IMR-90 (cell line): ENCODE data around the gene IQGAP2. TPM values are rescaled to one million over a fixed set of nuclear protein-coding genes. Genes with fewer than 3 reads are reported as not detected.

ENCODE experiments used
- ATAC-seq: fragments of 200-7000 bp; cut with Tn5 transposase; 2 replicates; pipeline ENCODE4 v1.9.1; 2020; ENCODE audit warnings: low read depth, mild to moderate bottlenecking, moderate library complexity
- BruUV-seq: library from RNA; stranded (reverse); fragments of 400-500 nt; replicated peaks from 2 replicates; lab custom pipeline; 2021; lab: Mats Ljungman, UMichigan
- CTCF ChIA-PET: fragments of 300-600 bp; formaldehyde crosslinking; extraction: SDS; loops from one replicate; lab custom pipeline; 2021; ENCODE audit warnings: antibody characterized with exemption; lab: Yijun Ruan, JAX
- POLR2A ChIA-PET: fragments of 300-600 bp; sonication (Branson Sonifier 250); formaldehyde crosslinking; loops from one replicate; lab custom pipeline; 2022; ENCODE audit warnings: antibody characterized with exemption; ENCODE audit not compliant: unreplicated experiment; lab: Charles Lee
- DNase-seq: peaks from one replicate; pipeline ENCODE4 v3.0.0; 2013
- H2AFZ ChIP-seq: replicated peaks from 2 replicates; pipeline ENCODE3; 2013; ENCODE audit warnings: low read length, mild to moderate bottlenecking; ENCODE audit not compliant: poor library complexity
- H2AK5ac ChIP-seq: 2 replicates; pipeline ENCODE4 v1.6.1; 2013; ENCODE audit warnings: low read depth, low read length, inconsistent platforms
- H2AK9ac ChIP-seq: replicated peaks from 2 replicates; pipeline ENCODE3; 2013; ENCODE audit warnings: mild to moderate bottlenecking, low read depth, low read length, moderate library complexity; ENCODE audit not compliant: poor library complexity
- H2BK120ac ChIP-seq: 2 replicates; pipeline ENCODE4 v1.6.1; 2013; ENCODE audit warnings: low read depth, low read length, inconsistent platforms
- H2BK15ac ChIP-seq: 3 replicates; pipeline ENCODE4 v1.6.1; 2013; ENCODE audit warnings: low read depth, low read length, inconsistent platforms
- H2BK20ac ChIP-seq: 2 replicates; pipeline ENCODE4 v1.6.1; 2013; ENCODE audit warnings: low read depth, mild to moderate bottlenecking, inconsistent platforms, low read length, moderate library complexity
- H2BK5ac ChIP-seq: 2 replicates; pipeline ENCODE4 v1.6.1; 2013; ENCODE audit warnings: mild to moderate bottlenecking, low read depth, low read length, inconsistent platforms; ENCODE audit not compliant: poor library complexity, severe bottlenecking
- H3K14ac ChIP-seq: replicated peaks from 2 replicates; pipeline ENCODE4 v1.6.1; 2013; ENCODE audit warnings: low read depth, low read length, inconsistent platforms
- H3K18ac ChIP-seq: 2 replicates; pipeline ENCODE4 v1.6.1; 2013; ENCODE audit warnings: low read depth, low read length, control low read depth
- H3K23ac ChIP-seq: 2 replicates; pipeline ENCODE4 v1.6.1; 2013; ENCODE audit warnings: low read depth, low read length, inconsistent platforms
- H3K27ac ChIP-seq: 2 replicates; pipeline ENCODE4 v1.5.1; 2013; ENCODE audit warnings: mild to moderate bottlenecking, control low read depth, low read length; ENCODE audit not compliant: insufficient read depth
- H3K27me3 ChIP-seq: 2 replicates; pipeline ENCODE4 v1.6.1; 2013; ENCODE audit warnings: low read length; ENCODE audit not compliant: control insufficient read depth, insufficient read depth
- H3K36me3 ChIP-seq: 2 replicates; pipeline ENCODE4 v1.6.1; 2013; ENCODE audit warnings: low read length, mixed read lengths; ENCODE audit not compliant: control insufficient read depth, insufficient read depth
- H3K4ac ChIP-seq: 2 replicates; pipeline ENCODE4 v1.6.1; 2013; ENCODE audit warnings: low read depth, low read length, inconsistent platforms
- H3K4me1 ChIP-seq: 2 replicates; pipeline ENCODE4 v1.6.1; 2013; ENCODE audit warnings: low read length, mixed read lengths; ENCODE audit not compliant: control insufficient read depth, insufficient read depth
- H3K4me2 ChIP-seq: 2 replicates; pipeline ENCODE4 v1.6.1; 2013; ENCODE audit warnings: low read depth, mild to moderate bottlenecking, control low read depth, low read length, moderate library complexity
- H3K4me3 ChIP-seq: 2 replicates; pipeline ENCODE4 v1.5.1; 2013; ENCODE audit warnings: low read depth, mild to moderate bottlenecking, control low read depth, low read length, moderate library complexity; ENCODE audit not compliant: insufficient read depth
- H3K56ac ChIP-seq: 2 replicates; pipeline ENCODE4 v1.6.1; 2013; ENCODE audit warnings: low read length, inconsistent platforms; ENCODE audit not compliant: insufficient read depth; ENCODE audit errors: extremely low read depth
- H3K79me1 ChIP-seq, 2 experiments: 2 replicates each; pipeline ENCODE4 v1.6.1; 2013; ENCODE audit warnings: low read length in 2 of 2, inconsistent platforms in 1 of 2, low read depth in 1 of 2
- H3K9ac ChIP-seq: 2 replicates; pipeline ENCODE4 v1.6.1; 2013; ENCODE audit warnings: low read depth, low read length, control low read depth
- H3K9me1 ChIP-seq: 2 replicates; pipeline ENCODE4 v1.6.1; 2013; ENCODE audit warnings: low read length, inconsistent platforms; ENCODE audit not compliant: insufficient read depth
- H3K9me3 ChIP-seq: 2 replicates; pipeline ENCODE4 v1.6.1; 2013; ENCODE audit warnings: low read length; ENCODE audit not compliant: control insufficient read depth, insufficient read depth
- H4K20me1 ChIP-seq: 2 replicates; pipeline ENCODE4 v1.6.1; 2013; ENCODE audit warnings: low read length, inconsistent platforms; ENCODE audit not compliant: insufficient read depth
- H4K5ac ChIP-seq: 2 replicates; pipeline ENCODE4 v1.6.1; 2013; ENCODE audit warnings: mild to moderate bottlenecking, low read depth, low read length, control low read depth
- H4K8ac ChIP-seq, 2 experiments: 2 replicates each; pipeline ENCODE4 v1.6.1; 2013; ENCODE audit warnings: low read depth in 2 of 2, low read length in 2 of 2, control low read depth in 1 of 2, inconsistent platforms in 1 of 2
- H4K91ac ChIP-seq: 2 replicates; pipeline ENCODE4 v1.6.1; 2013; ENCODE audit warnings: low read depth, low read length, inconsistent platforms; ENCODE audit not compliant: insufficient read depth
- RFX5 ChIP-seq: IDR thresholded peaks from 2 replicates; pipeline ENCODE4 v1.8.0; 2012; ENCODE audit warnings: low read depth, mild to moderate bottlenecking, low read length, moderate library complexity
- WGBS, 2 experiments: methylation state at CpG; one replicate each; pipeline versions ENCODE4 v1.1.5 to v1.1.7; 2013; ENCODE audit warnings: missing lambda C conversion rate in 2 of 2; ENCODE audit not compliant: insufficient read length in 1 of 2; ENCODE audit errors: extremely low coverage in 2 of 2; 5-methylcytosine and 5-hydroxymethylcytosine counted together
- dilution Hi-C: fragments of 300-500 bp; cut with HindIII; formaldehyde crosslinking; loops from one replicate; pipeline ENCODE4 v1.14.3; 2018; ENCODE audit warnings: low sequenced_read_pairs; ENCODE audit not compliant: unreplicated experiment
- in situ Hi-C: fragments of 300-500 bp; cut with MboI; formaldehyde crosslinking; loops from 3 replicates; pipeline ENCODE4 v1.14.3; 2019; ENCODE audit warnings: low sequenced_read_pairs, inconsistent platforms, mixed read lengths
- intact Hi-C: fragments of 100-400 bp; cut with micrococcal nuclease; formaldehyde crosslinking; loops from 2 replicates; pipeline ENCODE4 v1.10.0; 2022
- polyA plus RNA-seq, 3 experiments: library from polyadenylated mRNA; depleted of rRNA; stranded (reverse); fragments of >200 nt; gene quantifications; 2 replicates each; pipeline ENCODE4 v1.2.3, GENCODE V29; 2012; ENCODE audit warnings: low replicate concordance in 1 of 3
- total RNA-seq: library from RNA; depleted of rRNA; stranded (reverse); fragments of >200 nt; gene quantifications from 2 replicates; pipeline ENCODE4 v1.2.3, GENCODE V29; 2012

Gene IQGAP2
- total and polyA plus RNA-seq, 2 of the 4 experiments (the other 2 are of a cell fraction) = 0.21 to 0.36 TPM

GRCh38 chr5:76638479-76638878 lies 235.4 kb downstream of the IQGAP2 start:
- CTCF ChIA-PET = interaction anchor here (1.2 kb wide), 1 partner anchor 16 kb away, joined by 3 read pairs; no protein-coding TSS in a partner anchor
- no peak overlapping the region for H2AFZ ChIP-seq
- BruUV-seq = no TSS peak

More at GRCh38 chr5:76638479-76638878, 235.4 kb downstream of the IQGAP2 start:
- no peak for TF ChIP-seq RFX5
- H3K4me2 ChIP-seq = no peak overlapping the region
- ATAC-seq (peak; percentile 36; the same call in 1 of the 2 replicates), DNase-seq (no peak)
- H4K91ac ChIP-seq = no peak overlapping the region; the same call in 1 of the 2 replicates
- no peak overlapping the region for H2BK15ac ChIP-seq
- H3K4ac ChIP-seq = peak overlapping the region; percentile 59; the same call in 1 of the 2 replicates
- H2BK20ac ChIP-seq = peak overlapping the region; percentile 34; the same call in 1 of the 2 replicates
- peaks cover 10% of the 10 kb centered on the region for H3K4me1 ChIP-seq
- 86% methylated on average over 1 of the region's 1 CpG; no CpG with 5 or more reads in 1 of the 2 experiments for WGBS, 2 experiments
- H3K79me1 ChIP-seq = no peaks in the 10 kb centered on the region
- no peaks in the 10 kb centered on the region for H4K20me1 ChIP-seq
- 0 out of 2 replicates have a peak overlapping the region, but pooled peaks have one; percentile 20 for H2AK5ac ChIP-seq
- peak overlapping the region in 1 of 2 experiments; percentile 58; a peak in 1 of 4 replicates for H4K8ac ChIP-seq
- no peak overlapping the region for H2BK5ac ChIP-seq
- H3K27ac ChIP-seq = no peak overlapping the region
- no peaks in the 10 kb centered on the region for H3K36me3 ChIP-seq
- H3K23ac ChIP-seq = no peak overlapping the region; the same call in 1 of the 2 replicates
- H2AK9ac ChIP-seq = no peak overlapping the region
- H3K9ac ChIP-seq = no peak overlapping the region
- H3K9me1 ChIP-seq = peaks cover 7% of the 10 kb centered on the region; the same call in 1 of the 2 replicates
- in situ Hi-C loops = no loop called here
- no peak overlapping the region for H3K56ac ChIP-seq
- H3K27me3 ChIP-seq = no peaks in the 10 kb centered on the region
- H3K14ac ChIP-seq = 0 out of 2 replicates have a peak overlapping the region, but pooled peaks have one; percentile 36
- no peak overlapping the region; the same call in 1 of the 2 replicates for H2BK120ac ChIP-seq
- H3K18ac ChIP-seq = peak overlapping the region; percentile 85; the same call in 1 of the 2 replicates
- no peak overlapping the region for H3K4me3 ChIP-seq
- POLR2A ChIA-PET = interaction anchor here (0.6 kb wide), 1 partner anchor 65 kb away, joined by 8 read pairs; no protein-coding TSS in a partner anchor
- dilution Hi-C loops = no loop called here
- H3K9me3 ChIP-seq = no peaks in the 10 kb centered on the region
- intact Hi-C loops = loop anchor here (1.0 kb wide), 1 partner anchor 42 kb away; no protein-coding TSS in a partner anchor
- no peak overlapping the region for H4K5ac ChIP-seq
